Activated naive CD8-positive, alpha-beta T cell treated with anti-CD3 and anti-CD28 coated beads for 36 hours (primary cell): ENCODE data around the gene ACTL7A. TPM values are rescaled to one million over a fixed set of nuclear protein-coding genes. Genes with fewer than 3 reads are reported as not detected.

Source experiments
- DNase-seq: peaks from one replicate; pipeline ENCODE4 v3.0.0; 2021
- H3K27ac Mint-ChIP-seq: one replicate; pipeline ENCODE4 v1.8.0; 2022; ENCODE audit warnings: mild to moderate bottlenecking, moderate library complexity, mixed read lengths
- H3K27me3 Mint-ChIP-seq: one replicate; pipeline ENCODE4 v1.8.0; 2022; ENCODE audit warnings: mild to moderate bottlenecking, mixed read lengths
- H3K36me3 Mint-ChIP-seq: one replicate; pipeline ENCODE4 v1.8.0; 2021; ENCODE audit warnings: mild to moderate bottlenecking, mixed read lengths
- H3K4me1 Mint-ChIP-seq: one replicate; pipeline ENCODE4 v1.8.0; 2021; ENCODE audit warnings: mixed read lengths
- H3K4me3 Mint-ChIP-seq: one replicate; pipeline ENCODE4 v1.8.0; 2022; ENCODE audit warnings: mild to moderate bottlenecking, moderate library complexity, mixed read lengths
- H3K9me3 Mint-ChIP-seq: one replicate; pipeline ENCODE4 v1.8.0; 2022; ENCODE audit warnings: mixed read lengths
- total RNA-seq, 2 experiments: library from RNA; stranded (reverse); gene quantifications; one replicate each; pipeline ENCODE4 v1.2.3, GENCODE V29; 2021

ACTL7A gene
- total RNA-seq: not detected

- no peak within 1 kb of the TSS for H3K27ac Mint-ChIP-seq
- peaks cover under 1% of the 10 kb centered on the region for H3K36me3 Mint-ChIP-seq
- H3K27me3 Mint-ChIP-seq: peaks cover 4% of the 10 kb centered on the region
- no peak within 1 kb of the TSS for H3K4me3 Mint-ChIP-seq
- H3K9me3 Mint-ChIP-seq: no peaks in the 10 kb centered on the region
- peaks cover 4% of the 10 kb centered on the region for H3K4me1 Mint-ChIP-seq
- DNase-seq: no peak
Measured at GRCh38 chr9:108861997-108862396, at the start of gene ACTL7A. Gene ACTL7A, plus strand, starts transcription at chr9:108862266. Its CDS starts 57 bp downstream, at chr9:108862323.

GRCh38 chr9:108812396-108813025 lies 49.6 kb upstream of the ACTL7A start:
- Mint-ChIP-seq H3K27ac (no peak overlapping the region), H3K36me3 (no peaks in the 10 kb centered on the region), H3K9me3 (no peaks in the 10 kb centered on the region), H3K4me1 (peaks cover 5% of the 10 kb centered on the region), H3K4me3 (no peak overlapping the region), H3K27me3 (peaks cover 16% of the 10 kb centered on the region)
- DNase-seq: no peak

- Mint-ChIP-seq H3K4me3 (no peak overlapping the region), H3K4me1 (peaks cover 5% of the 10 kb centered on the region), H3K27ac (no peak overlapping the region), H3K9me3 (no peaks in the 10 kb centered on the region), H3K36me3 (no peaks in the 10 kb centered on the region), H3K27me3 (peaks cover 16% of the 10 kb centered on the region)
- DNase-seq: no peak
Measured at GRCh38 chr9:108813951-108814601, 48.0 kb upstream of the ACTL7A start.

- H3K4me1 Mint-ChIP-seq: peaks cover 5% of the 10 kb centered on the region
- H3K27me3 Mint-ChIP-seq: peaks cover 16% of the 10 kb centered on the region
- no peaks in the 10 kb centered on the region for H3K36me3 Mint-ChIP-seq
- no peak overlapping the region for H3K27ac Mint-ChIP-seq
- H3K4me3 Mint-ChIP-seq: no peak overlapping the region
- DNase-seq: no peak
- no peaks in the 10 kb centered on the region for H3K9me3 Mint-ChIP-seq
Measured at GRCh38 chr9:108815156-108815555, 46.9 kb upstream of the ACTL7A start.

GRCh38 chr9:108816037-108816436 lies 46.0 kb upstream of the ACTL7A start:
- Mint-ChIP-seq H3K9me3 (no peaks in the 10 kb centered on the region), H3K4me1 (peaks cover 5% of the 10 kb centered on the region), H3K36me3 (no peaks in the 10 kb centered on the region), H3K4me3 (no peak overlapping the region), H3K27me3 (peaks cover 16% of the 10 kb centered on the region), H3K27ac (no peak overlapping the region)
- DNase-seq: no peak

GRCh38 chr9:108823829-108824228 lies 38.2 kb upstream of the ACTL7A start:
- peaks cover 3% of the 10 kb centered on the region for H3K36me3 Mint-ChIP-seq
- DNase-seq: no peak
- H3K4me3 Mint-ChIP-seq: no peak overlapping the region
- no peak overlapping the region for H3K27ac Mint-ChIP-seq
- H3K27me3 Mint-ChIP-seq: peaks cover 22% of the 10 kb centered on the region
- H3K9me3 Mint-ChIP-seq: peaks cover 20% of the 10 kb centered on the region
- no peaks in the 10 kb centered on the region for H3K4me1 Mint-ChIP-seq

GRCh38 chr9:108830272-108830671 lies 31.8 kb upstream of the ACTL7A start:
- Mint-ChIP-seq H3K9me3 (no peaks in the 10 kb centered on the region), H3K36me3 (no peaks in the 10 kb centered on the region), H3K27me3 (peaks cover 23% of the 10 kb centered on the region), H3K27ac (no peak overlapping the region), H3K4me3 (no peak overlapping the region), H3K4me1 (peaks cover 8% of the 10 kb centered on the region)
- DNase-seq: no peak

GRCh38 chr9:108831496-108832178 lies 30.4 kb upstream of the ACTL7A start:
- Mint-ChIP-seq H3K27me3 (peaks cover 10% of the 10 kb centered on the region), H3K9me3 (no peaks in the 10 kb centered on the region), H3K27ac (no peak overlapping the region), H3K4me3 (no peak overlapping the region), H3K36me3 (no peaks in the 10 kb centered on the region), H3K4me1 (peaks cover 10% of the 10 kb centered on the region)
- DNase-seq: no peak

GRCh38 chr9:108832179-108832500 lies 29.9 kb upstream of the ACTL7A start:
- H3K27me3 Mint-ChIP-seq: peaks cover 9% of the 10 kb centered on the region
- no peak overlapping the region for H3K27ac Mint-ChIP-seq
- peaks cover 10% of the 10 kb centered on the region for H3K4me1 Mint-ChIP-seq
- no peaks in the 10 kb centered on the region for H3K36me3 Mint-ChIP-seq
- H3K9me3 Mint-ChIP-seq: no peaks in the 10 kb centered on the region
- no peak for DNase-seq
- H3K4me3 Mint-ChIP-seq: no peak overlapping the region

GRCh38 chr9:108834959-108835665 lies 27.0 kb upstream of the ACTL7A start:
- H3K27ac Mint-ChIP-seq: no peak overlapping the region
- H3K36me3 Mint-ChIP-seq: no peaks in the 10 kb centered on the region
- no peaks in the 10 kb centered on the region for H3K9me3 Mint-ChIP-seq
- H3K4me1 Mint-ChIP-seq: peaks cover 10% of the 10 kb centered on the region
- H3K4me3 Mint-ChIP-seq: no peak overlapping the region
- peaks cover 3% of the 10 kb centered on the region for H3K27me3 Mint-ChIP-seq
- DNase-seq: no peak

GRCh38 chr9:108835831-108836230 lies 26.2 kb upstream of the ACTL7A start:
- Mint-ChIP-seq H3K4me1 (peaks cover 5% of the 10 kb centered on the region), H3K9me3 (no peaks in the 10 kb centered on the region), H3K4me3 (no peak overlapping the region), H3K36me3 (no peaks in the 10 kb centered on the region), H3K27me3 (no peaks in the 10 kb centered on the region), H3K27ac (no peak overlapping the region)
- no peak for DNase-seq

- H3K4me1 Mint-ChIP-seq: peaks cover 5% of the 10 kb centered on the region
- no peak overlapping the region for H3K4me3 Mint-ChIP-seq
- H3K27ac Mint-ChIP-seq: no peak overlapping the region
- no peak for DNase-seq
- H3K27me3 Mint-ChIP-seq: no peaks in the 10 kb centered on the region
- no peaks in the 10 kb centered on the region for H3K9me3 Mint-ChIP-seq
- H3K36me3 Mint-ChIP-seq: no peaks in the 10 kb centered on the region
Measured at GRCh38 chr9:108836319-108836718, 25.7 kb upstream of the ACTL7A start.

- Mint-ChIP-seq H3K4me3 (no peak overlapping the region), H3K4me1 (peaks cover 5% of the 10 kb centered on the region), H3K27me3 (no peaks in the 10 kb centered on the region), H3K36me3 (no peaks in the 10 kb centered on the region), H3K9me3 (no peaks in the 10 kb centered on the region), H3K27ac (no peak overlapping the region)
- no peak for DNase-seq
Measured at GRCh38 chr9:108836781-108837180, 25.3 kb upstream of the ACTL7A start.

- H3K4me1 Mint-ChIP-seq: peaks cover 8% of the 10 kb centered on the region
- no peak overlapping the region for H3K4me3 Mint-ChIP-seq
- H3K36me3 Mint-ChIP-seq: no peaks in the 10 kb centered on the region
- no peak overlapping the region for H3K27ac Mint-ChIP-seq
- H3K9me3 Mint-ChIP-seq: no peaks in the 10 kb centered on the region
- no peak for DNase-seq
- H3K27me3 Mint-ChIP-seq: no peaks in the 10 kb centered on the region
Measured at GRCh38 chr9:108837530-108837929, 24.5 kb upstream of the ACTL7A start.

GRCh38 chr9:108838017-108838416 lies 24.0 kb upstream of the ACTL7A start:
- Mint-ChIP-seq H3K27me3 (no peaks in the 10 kb centered on the region), H3K4me3 (no peak overlapping the region), H3K9me3 (peaks cover 2% of the 10 kb centered on the region), H3K4me1 (peaks cover 13% of the 10 kb centered on the region), H3K36me3 (no peaks in the 10 kb centered on the region), H3K27ac (no peak overlapping the region)
- no peak for DNase-seq
